NCI-H187 treated with DMSO at 0.1 percent for 48 hours (cell line): ENCODE measurements around the gene PCDH7.

ENCODE experiments used
- DNase-seq: peaks from one replicate; lab custom pipeline; 2025; lab: John Stamatoyannopoulos, UW

Gene PCDH7

GRCh38 chr4:30725562-30725961, 5.4 kb downstream of the PCDH7 start:
- no peak for DNase-seq

GRCh38 chr4:30726090-30726675, 6.0 kb downstream of the PCDH7 start:
- DNase-seq, result no peak

- no peak for DNase-seq
Observed at GRCh38 chr4:30727409-30727808, 7.2 kb downstream of the PCDH7 start.

DNA sequence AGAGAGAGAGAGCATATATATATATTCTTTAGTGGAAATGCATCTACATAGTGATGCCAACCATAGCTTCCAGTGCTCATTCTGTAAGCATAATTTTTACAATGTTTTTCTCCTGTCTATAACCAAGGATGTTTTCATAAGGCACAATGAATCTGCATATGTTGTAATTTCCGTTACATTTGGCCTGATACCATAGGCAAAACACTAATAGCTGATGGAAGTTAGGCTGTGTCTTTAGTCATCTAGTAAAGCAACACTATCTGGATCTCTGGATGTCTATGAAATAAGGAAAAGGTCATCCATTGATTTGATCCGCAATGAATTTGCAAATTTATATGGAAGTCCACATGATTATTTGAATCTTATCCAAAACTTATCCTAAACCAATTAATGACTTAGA, 8.1 kb downstream of the PCDH7 start:
- no peak for DNase-seq

DNA sequence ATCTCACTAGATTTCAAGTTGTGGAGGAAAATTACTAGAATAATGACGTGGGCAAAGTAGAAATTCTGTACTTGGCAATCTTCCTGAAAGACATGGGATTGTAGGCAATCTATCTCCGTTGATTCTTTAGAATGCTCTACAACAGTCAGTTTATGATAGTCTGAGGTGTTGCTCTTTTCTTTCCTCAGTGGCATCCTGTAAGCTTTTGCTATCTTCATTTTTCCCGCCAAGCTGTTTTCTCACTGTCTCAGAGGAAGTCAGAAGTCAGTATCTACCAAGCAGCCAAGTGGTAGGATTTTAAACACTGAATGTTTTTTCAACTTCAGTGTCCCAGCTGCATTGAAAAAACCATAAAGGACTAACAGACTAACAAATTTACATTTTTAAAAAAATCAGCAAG, 23.7 kb downstream of the PCDH7 start:
- no peak for DNase-seq

DNA sequence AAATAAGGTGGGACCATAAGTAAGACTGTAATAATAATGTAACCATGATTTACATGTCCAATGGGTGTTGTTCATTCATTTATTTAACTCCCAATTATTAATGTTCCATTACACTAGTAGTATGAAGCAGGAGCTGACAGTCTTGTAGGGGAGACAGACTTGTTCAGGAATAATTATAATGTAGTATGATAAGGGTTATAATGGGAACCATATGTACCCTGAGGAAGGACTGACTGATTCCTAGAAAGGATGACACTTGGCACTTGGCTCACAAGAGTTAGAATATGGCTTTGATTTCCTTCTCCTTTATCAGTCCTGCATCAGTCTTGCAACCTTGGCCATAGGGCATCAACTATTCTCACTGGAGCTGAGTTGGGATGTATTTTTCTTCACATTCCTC, 24.2 kb downstream of the PCDH7 start:
- no peak for DNase-seq

- DNase-seq, result no peak
Observed at GRCh38 chr4:30744957-30745640, 24.9 kb downstream of the PCDH7 start.

DNA sequence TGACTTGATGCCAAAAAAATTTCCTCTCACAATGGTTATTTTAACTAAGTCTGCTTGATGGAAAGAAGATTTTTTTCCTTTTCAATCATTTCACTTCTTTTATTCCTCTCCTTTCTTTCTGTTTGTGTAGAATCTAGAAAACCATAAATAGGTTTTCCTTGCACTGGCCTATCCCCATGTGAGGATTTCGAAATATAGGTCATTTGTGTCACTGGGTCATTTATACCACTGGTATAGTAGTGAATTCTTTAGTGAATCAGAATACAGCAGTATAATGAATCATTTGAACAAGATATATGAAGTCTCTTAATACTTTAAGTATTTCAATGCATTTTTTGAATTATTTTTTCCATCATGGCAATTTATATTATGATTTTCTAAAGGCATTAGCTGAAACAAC, 26.6 kb downstream of the PCDH7 start:
- no peak for DNase-seq

- DNase-seq, result no peak
Observed at GRCh38 chr4:30753316-30753715, 33.1 kb downstream of the PCDH7 start.

DNA sequence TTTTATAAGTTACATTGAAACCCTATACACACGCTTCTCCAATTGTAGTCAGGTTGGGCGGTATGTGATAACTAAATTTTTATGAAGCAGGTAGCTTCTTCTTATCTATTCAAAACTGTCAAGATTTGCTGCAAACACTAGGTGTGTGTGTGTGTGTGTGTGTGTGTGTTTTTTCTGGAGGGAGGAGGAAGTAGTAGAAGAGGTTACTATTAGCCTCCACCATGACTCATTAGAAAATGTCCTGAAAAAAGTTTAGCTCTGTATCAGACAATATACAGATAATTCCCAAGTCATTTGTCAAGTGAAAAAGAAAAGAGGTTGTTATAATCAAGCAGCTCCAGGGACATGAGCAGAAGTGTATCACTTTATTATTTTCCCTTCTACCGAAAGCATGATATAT, 33.9 kb downstream of the PCDH7 start:
- DNase-seq, result no peak

- DNase-seq, result no peak
Observed at GRCh38 chr4:30755346-30755745, 35.2 kb downstream of the PCDH7 start.

DNA sequence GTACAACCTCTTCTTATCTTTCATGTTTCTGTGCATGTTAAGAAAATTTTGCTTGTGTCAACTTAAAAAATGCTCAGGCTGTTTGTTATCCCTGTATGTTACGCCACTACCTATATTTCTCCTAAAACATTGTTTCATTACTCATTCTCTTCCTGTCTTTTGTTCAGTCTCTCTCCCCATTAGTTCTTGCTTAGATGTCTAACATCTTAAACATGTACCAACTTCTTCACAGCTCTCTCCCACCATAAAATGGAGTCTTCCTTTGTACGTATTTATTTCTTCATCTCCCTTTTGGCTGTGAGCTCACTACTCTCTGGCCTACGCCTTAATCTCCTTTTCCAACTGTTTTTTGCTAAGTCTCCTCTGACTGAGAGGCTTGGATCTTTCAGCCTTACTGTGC, 36.4 kb downstream of the PCDH7 start:
- DNase-seq, result no peak

DNA sequence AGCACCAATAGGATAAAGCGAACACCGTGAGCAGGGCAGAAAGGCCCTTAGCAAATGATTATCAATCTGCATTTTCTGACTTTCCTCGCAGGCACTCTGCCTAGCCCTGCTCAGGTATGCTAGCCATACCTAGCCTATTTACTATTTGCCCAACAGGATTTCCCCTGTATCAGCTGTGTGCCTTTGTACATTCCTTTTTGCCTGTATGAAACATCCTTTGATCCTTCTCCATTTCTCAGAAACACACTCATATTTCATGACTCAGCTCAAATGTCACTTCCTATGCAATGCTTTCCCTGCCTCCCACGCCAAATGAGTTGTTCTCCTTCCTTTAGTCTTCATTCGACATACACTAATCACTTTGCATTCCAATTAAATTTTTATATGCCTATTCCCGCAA, 37.2 kb downstream of the PCDH7 start:
- DNase-seq, result no peak

DNA sequence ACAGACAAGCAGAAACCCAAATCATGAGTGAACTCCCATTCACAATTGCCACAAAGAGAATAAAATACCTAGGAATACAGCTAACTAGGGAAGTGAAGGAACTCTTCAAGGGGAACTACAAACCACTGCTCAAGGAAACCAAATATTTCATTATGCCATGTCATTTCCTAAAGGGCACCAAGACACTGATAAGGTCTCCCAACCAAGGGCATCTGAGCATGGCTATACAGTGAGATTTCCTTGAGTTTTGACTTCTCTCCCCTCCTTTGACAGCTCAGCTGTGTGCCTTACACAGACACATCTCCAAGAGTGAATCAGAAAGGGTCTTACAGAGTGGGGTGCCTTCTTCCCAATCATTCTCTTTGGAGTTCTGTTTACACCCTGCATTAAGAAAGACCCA, 40.4 kb downstream of the PCDH7 start:
- DNase-seq, result no peak

DNA sequence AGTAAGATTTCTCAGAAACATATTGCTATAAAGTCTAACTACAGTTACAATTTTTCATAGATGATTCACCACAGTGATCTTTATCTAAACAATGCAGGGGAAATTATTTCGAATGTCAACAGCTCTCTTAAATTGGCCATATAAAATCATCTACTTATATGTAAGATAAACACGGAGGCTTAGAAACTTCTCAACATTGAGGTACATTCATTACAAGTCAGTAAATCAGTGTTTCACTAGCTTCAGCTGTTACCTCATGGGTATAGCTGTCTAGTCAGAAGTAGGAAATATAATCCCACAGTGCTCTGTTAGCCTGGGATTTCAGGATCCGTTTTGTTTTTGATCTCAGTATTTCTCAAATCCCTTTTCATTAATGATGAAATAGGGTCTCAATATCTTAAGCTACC, 43.2 kb downstream of the PCDH7 start:
- no peak for DNase-seq

DNA sequence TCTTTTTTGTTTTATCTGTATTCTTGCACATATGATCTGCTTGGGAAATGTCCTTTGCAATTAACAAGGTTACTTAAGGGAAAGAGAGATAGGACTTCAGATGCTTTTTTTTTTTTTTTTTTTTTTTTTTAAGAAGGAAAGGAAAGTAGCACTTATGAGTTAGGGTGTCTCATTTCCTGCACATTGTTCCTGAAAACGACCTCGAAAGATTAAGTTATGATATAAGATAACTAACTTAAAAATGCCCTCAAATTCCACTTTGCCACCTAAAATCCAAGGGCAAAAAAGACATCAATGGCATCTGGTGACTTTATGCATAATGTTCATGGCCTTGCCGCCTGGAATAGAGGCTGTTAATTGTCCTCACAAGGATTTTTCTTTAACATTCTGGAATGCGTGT, 44.9 kb downstream of the PCDH7 start:
- DNase-seq, result no peak

DNA sequence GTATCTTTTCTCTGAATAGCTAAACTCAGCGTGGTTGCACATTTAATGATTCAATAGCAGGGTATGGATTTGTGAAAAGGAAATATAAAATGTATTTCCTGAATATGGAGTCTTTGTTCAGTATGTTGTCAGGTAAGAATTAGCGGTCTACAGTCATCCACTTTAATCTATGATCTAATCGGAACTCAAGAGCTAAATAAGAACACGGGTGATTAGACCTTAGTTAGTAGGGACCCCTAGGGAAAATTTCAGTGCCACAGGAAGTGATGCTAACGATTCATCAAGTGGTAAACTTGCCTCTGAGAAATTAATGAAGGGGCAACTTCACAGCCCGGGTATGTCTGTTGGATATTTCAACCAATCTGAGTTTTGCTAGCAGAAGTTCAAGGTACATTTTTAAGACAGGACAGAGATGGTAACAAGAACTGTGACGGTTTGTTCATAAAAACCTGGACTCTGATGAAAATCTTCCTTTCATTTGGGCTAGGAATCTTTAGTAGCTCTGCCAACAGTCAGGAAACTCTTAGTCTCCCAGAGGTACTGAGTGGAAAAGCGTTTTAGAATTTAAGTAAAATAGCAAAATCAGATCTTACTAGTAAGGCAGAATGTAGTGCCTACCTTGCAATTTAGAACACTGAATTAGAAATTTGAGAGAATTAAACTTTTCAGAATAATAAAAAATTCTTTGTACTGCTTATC, 47.1 kb downstream of the PCDH7 start:
- DNase-seq, result no peak

- no peak for DNase-seq
Observed at GRCh38 chr4:30768277-30768676, 48.1 kb downstream of the PCDH7 start.

DNA sequence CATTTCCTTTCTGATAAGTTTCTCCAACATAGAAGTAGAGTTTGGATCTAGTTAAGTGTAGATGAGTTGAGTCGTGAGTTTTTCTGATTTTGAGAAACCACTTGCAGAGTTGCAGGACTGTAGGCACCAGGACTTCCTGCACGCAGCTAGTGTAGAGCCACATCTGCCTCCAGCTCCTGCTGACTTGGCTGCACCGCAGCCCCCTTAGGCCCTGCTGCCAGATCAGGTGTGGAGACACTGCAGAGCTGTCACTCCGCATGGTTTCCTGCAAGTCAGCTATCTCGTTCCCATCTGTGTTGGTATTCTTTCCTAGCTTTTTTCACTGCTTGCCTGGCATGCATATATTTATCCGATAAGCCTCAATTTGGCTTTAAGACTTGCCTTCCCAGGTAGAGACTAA, 48.9 kb downstream of the PCDH7 start:
- DNase-seq, result no peak

- no peak for DNase-seq
Observed at GRCh38 chr4:30770049-30770549, 49.9 kb downstream of the PCDH7 start.

DNA sequence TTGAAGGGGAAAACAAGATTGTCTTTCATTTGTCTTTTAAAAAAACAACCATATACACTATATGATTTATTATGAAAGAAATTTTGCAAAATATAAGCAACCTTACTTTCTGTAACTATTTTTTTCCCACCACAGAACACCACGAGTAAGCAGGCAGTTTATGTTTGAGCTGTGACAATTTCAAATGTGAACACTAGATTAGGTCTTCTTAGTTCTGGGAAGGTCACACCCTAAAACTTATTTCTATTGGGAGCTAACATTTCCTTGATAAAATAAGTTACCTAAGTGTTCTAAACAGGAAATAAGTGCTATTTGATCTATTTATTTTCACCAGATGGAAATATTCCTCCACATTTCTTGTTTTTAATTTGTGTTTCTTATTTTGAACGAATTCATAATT, 50.6 kb downstream of the PCDH7 start:
- no peak for DNase-seq

- DNase-seq, result no peak
Observed at GRCh38 chr4:30776451-30776850, 56.3 kb downstream of the PCDH7 start.

- DNase-seq, result no peak
Observed at GRCh38 chr4:30776921-30777415, 56.8 kb downstream of the PCDH7 start.
